Testis (tissue), 2 donors: ENCODE data around the gene ZNF277.

Experiments
- POLR2A ChIP-seq: fragments of 450-650 bp; IDR thresholded peaks from one replicate; pipeline ENCODE4 v1.6.1; 2017; ENCODE audit warnings: antibody characterized with exemption, mild to moderate bottlenecking, moderate library complexity
- TF ChIP-seq, protein P1 (sequence below), 3 experiments: fragments of 450-650 bp in 2 of 3; fragments of 200-600 bp in 1 of 3; sonication (generic) in 1 of 3; IDR thresholded peaks; one replicate each; pipeline ENCODE4 v1.5.1; 2016 to 2019; ENCODE audit warnings: antibody characterized with exemption in 3 of 3, mild to moderate bottlenecking in 2 of 3, moderate library complexity in 1 of 3

DNA sequence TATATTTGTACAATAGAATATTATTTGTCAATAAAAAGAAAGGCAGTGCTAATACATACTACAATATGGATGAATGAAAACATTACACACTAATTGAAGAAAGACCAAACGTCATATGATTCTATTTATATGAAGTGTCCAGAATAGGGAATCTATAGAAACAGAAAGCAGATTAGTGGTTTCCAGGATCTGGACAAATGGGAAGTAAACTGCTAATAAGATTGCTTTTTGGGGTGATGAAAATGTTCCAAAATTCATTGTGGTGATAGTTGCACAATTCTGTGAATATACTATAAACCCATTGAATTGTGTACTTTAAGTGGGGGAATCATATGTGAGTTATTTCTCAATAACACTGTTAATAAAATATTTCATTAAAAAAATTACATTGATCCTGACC is 165.6 kb downstream of the ZNF277 start:
- TF ChIP-seq, protein P1, sequence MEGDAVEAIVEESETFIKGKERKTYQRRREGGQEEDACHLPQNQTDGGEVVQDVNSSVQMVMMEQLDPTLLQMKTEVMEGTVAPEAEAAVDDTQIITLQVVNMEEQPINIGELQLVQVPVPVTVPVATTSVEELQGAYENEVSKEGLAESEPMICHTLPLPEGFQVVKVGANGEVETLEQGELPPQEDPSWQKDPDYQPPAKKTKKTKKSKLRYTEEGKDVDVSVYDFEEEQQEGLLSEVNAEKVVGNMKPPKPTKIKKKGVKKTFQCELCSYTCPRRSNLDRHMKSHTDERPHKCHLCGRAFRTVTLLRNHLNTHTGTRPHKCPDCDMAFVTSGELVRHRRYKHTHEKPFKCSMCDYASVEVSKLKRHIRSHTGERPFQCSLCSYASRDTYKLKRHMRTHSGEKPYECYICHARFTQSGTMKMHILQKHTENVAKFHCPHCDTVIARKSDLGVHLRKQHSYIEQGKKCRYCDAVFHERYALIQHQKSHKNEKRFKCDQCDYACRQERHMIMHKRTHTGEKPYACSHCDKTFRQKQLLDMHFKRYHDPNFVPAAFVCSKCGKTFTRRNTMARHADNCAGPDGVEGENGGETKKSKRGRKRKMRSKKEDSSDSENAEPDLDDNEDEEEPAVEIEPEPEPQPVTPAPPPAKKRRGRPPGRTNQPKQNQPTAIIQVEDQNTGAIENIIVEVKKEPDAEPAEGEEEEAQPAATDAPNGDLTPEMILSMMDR (IDR thresholded peaks at IDR 0.05), result no peak
- TF ChIP-seq POLR2A, result no peak
